ENCODE results near the gene GPR35.

GPR35 gene

DNA sequence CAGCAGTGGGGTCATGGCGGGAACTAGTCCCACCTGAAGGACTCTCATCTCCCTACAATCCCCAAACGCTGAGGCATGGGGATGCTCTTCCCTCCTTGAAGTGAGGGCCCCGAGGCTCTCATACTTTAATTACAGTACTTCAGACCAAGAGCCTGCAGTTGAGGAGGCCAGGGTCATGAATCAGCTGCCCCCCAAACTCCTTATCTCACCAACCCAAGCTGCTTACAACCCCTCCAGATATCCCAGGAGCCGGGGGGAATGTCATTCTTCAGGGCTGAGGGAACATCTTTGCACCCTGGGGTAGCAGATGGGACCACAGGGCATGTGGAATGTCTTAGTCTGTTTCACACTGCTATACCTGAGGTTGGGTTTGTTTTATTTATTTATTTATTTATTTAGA is 41.5 kb upstream of the GPR35 start:
- Histone ChIP-seq H3K4me3 (ENCODE audit: low read depth in 1 of 2, low read length in 2 of 2) (no peak overlapping the region), H3K9ac (ENCODE audit: low read length) (no peak overlapping the region), H3K27ac (ENCODE audit: low read depth, low read length) (no peak overlapping the region), H3K9me3 (ENCODE audit: low read length) (no peaks in the 10 kb centered on the region), H3K36me3 (ENCODE audit: insufficient read depth, low read length) (no peaks in the 10 kb centered on the region), H3K4me1 (ENCODE audit: insufficient read depth, low read length) (peaks cover 39% of the 10 kb centered on the region), H3K27me3 (ENCODE audit: control insufficient read depth in 1 of 2, insufficient read depth in 2 of 2, low read length in 2 of 2) (no peaks in the 10 kb centered on the region)

DNA sequence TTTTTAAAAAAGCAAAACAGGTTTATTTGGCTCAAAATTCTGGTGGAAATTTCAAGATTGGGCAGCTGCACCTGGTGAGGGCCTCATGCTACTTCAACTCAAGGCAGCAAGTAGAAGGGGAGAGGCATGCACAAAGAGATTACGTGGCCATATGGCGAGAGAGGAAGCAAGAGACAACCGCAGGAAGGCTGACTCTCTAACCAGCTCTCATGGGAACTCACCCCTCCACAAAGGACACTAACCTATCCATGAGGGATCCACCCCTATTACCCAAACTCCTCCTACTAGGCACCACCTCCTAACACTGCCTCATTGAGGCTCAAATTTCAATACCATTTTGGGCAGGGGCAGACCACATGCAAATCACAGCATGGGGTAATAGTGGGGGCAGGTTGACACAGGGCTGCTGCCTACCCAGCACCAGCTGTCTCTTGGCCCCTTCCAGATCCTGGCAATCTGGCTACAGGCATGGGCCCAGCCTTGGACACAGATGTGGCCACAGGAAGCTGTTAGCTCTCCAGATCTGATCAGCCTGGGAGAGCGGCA is 40.7 kb upstream of the GPR35 start:
- H3K27me3 ChIP-seq (ENCODE audit: control insufficient read depth in 1 of 2, insufficient read depth in 2 of 2, low read length in 2 of 2), result no peaks in the 10 kb centered on the region
- H3K4me1 ChIP-seq (ENCODE audit: insufficient read depth, low read length), result peaks cover 40% of the 10 kb centered on the region
- H3K9ac ChIP-seq (ENCODE audit: low read length), result no peak overlapping the region
- peaks cover under 1% of the 10 kb centered on the region for H3K36me3 ChIP-seq (ENCODE audit: insufficient read depth, low read length)
- no peaks in the 10 kb centered on the region for H3K9me3 ChIP-seq (ENCODE audit: low read length)
- peak overlapping the region in 1 of 2 donors; percentile 94 for H3K4me3 ChIP-seq (ENCODE audit: low read depth in 1 of 2, low read length in 2 of 2)
- no peak overlapping the region for H3K27ac ChIP-seq (ENCODE audit: low read depth, low read length)

DNA sequence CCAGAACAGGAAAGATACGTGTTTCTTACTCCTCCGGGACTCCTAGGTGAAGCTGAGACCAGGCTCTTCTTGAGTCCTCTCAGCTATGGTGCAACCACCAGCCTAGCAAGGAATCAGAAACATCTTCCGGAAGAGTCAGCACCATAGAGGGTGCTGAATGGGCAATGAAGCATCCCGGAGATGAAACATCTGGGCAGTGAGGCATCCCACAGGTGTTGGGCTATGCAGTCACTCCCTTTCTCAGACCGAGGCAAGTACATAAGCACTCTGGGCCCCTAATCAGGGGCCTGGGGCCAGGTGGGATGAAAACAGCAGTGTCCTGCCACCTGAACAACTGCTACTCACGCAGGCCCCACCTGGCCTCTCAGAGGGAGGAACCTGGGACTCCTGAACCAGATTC is 40.2 kb upstream of the GPR35 start:
- no peaks in the 10 kb centered on the region for H3K9me3 ChIP-seq (ENCODE audit: low read length)
- peaks cover 37% of the 10 kb centered on the region for H3K4me1 ChIP-seq (ENCODE audit: insufficient read depth, low read length)
- H3K9ac ChIP-seq (ENCODE audit: low read length), result peak overlapping the region; percentile 97
- peaks cover 6% of the 10 kb centered on the region for H3K36me3 ChIP-seq (ENCODE audit: insufficient read depth, low read length)
- H3K27ac ChIP-seq (ENCODE audit: low read depth, low read length), result no peak overlapping the region
- peak overlapping the region; percentile 83 to 94 for H3K4me3 ChIP-seq (ENCODE audit: low read depth in 1 of 2, low read length in 2 of 2)
- H3K27me3 ChIP-seq (ENCODE audit: control insufficient read depth in 1 of 2, insufficient read depth in 2 of 2, low read length in 2 of 2), result no peaks in the 10 kb centered on the region

DNA sequence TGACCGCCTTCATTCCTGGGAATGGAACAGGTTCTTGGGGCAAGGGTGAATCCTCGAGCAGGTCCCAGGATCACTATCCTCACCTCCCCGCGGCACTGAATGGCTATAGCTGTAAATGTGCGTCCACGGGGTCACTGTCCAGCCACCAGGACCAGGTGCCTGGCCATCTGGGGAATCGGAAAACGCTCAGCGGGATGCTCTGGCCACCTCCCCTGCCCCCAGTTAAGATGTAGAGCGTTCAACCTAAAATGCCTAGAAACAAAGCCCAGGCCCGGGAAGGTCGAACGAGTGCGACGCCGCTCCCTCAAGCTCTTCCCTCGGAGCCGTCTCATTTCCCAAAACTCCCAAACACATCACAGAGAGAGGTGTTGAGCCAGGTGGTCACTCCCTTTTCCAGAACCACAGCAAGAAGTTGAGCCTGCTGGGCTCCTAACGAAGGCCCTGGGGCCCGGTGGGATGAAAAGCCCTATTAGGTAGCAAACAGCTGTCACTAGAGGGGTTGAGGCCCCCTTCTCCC is 39.5 kb upstream of the GPR35 start:
- peak overlapping the region; percentile 97 for H3K9ac ChIP-seq (ENCODE audit: low read length)
- H3K27ac ChIP-seq (ENCODE audit: low read depth, low read length), result peak overlapping the region; percentile 91
- H3K4me1 ChIP-seq (ENCODE audit: insufficient read depth, low read length), result peaks cover 33% of the 10 kb centered on the region
- H3K27me3 ChIP-seq (ENCODE audit: control insufficient read depth in 1 of 2, insufficient read depth in 2 of 2, low read length in 2 of 2), result no peaks in the 10 kb centered on the region
- H3K36me3 ChIP-seq (ENCODE audit: insufficient read depth, low read length), result peaks cover 9% of the 10 kb centered on the region
- H3K9me3 ChIP-seq (ENCODE audit: low read length), result no peaks in the 10 kb centered on the region
- H3K4me3 ChIP-seq (ENCODE audit: low read depth in 1 of 2, low read length in 2 of 2), result peak overlapping the region; percentile 83 to 94

DNA sequence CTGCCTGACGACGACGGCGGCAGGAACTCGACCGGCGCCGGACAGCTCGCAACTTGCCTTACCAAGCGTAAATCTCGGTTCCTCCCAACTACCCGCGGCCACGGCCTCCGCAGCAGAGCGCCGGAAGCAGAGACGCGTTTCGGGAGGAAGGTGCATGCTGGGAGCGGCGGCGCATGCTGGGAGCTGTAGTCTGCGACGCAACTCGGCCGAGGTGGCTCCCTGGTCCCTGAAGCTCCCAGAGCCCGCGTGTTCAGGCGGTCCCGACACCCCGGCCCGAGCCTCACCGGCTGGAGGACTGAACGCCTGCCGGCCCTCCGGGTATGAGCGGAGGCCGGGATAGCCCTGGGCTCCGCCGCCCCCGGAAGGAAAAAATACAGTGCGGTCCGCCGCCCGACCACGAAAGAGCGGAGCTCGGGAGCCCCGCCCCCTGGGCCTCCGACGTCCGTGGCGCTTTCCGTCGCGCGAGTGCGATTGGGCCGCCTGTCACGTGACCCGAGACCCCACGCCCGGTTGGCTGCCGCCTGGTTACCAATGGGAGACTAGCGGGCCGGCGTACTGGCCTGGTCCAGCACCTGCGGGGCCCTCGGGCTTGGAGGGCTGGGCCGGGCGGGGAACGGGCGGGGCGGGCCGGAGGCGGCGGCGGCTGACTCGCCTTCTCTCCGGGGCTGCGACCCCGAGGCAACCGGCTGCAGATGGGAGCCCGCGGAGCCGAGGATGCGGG is 38.9 kb upstream of the GPR35 start, which contains the start of gene CAPN10:
Gene CAPN10, plus strand, starts transcription at position 537 of the 721 bp plus-strand sequence. Its CDS starts 178 bp downstream, at position 715.
- H3K9ac ChIP-seq (ENCODE audit: low read length), result peak within 1 kb of the TSS; percentile 97
- no peaks in the 10 kb centered on the region for H3K27me3 ChIP-seq (ENCODE audit: control insufficient read depth in 1 of 2, insufficient read depth in 2 of 2, low read length in 2 of 2)
- peak within 1 kb of the TSS; percentile 91 for H3K27ac ChIP-seq (ENCODE audit: low read depth, low read length)
- no peaks in the 10 kb centered on the region for H3K9me3 ChIP-seq (ENCODE audit: low read length)
- H3K36me3 ChIP-seq (ENCODE audit: insufficient read depth, low read length), result peaks cover 15% of the 10 kb centered on the region
- peak within 1 kb of the TSS; percentile 83 to 94 for H3K4me3 ChIP-seq (ENCODE audit: low read depth in 1 of 2, low read length in 2 of 2)
- H3K4me1 ChIP-seq (ENCODE audit: insufficient read depth, low read length), result peaks cover 33% of the 10 kb centered on the region

DNA sequence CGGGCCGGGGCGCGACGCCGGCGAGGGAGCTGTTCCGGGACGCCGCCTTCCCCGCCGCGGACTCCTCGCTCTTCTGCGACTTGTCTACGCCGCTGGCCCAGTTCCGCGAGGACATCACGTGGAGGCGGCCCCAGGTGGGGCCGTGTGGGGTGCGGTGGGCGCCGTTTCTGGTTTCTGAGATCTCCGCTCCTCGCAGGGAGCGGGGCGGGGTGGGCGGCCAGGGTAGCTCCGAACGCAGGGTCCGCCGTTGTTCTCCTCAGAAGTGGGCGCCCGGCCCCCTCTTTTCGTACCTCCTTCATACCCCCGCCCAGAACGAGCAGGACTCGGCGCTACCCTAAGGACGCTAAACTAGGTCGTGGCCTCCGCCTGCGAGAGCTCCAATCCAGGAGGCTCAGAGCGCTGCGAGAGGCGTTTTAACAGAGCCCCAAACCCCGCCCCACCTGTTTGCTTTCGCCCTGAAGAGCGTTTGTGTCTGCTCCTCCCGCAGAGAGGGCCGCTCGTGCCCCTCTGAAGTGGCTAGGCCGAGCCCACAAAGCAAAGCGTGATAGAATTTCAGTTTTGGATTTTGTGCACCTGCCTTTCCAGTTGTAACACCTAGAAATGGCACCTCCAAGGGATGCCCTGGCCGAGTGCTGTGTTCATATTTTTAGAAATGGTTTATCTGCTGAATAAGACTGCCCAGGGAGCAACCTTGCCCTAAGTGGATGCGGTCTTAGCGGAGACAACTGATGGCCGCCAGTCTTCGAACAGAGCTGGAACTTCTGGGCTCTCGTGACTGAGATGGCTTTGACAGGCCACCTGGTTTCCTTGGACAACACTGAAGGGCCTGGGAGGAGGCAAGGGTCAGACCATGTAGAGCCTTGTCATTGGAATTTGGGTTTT is 38.1 kb upstream of the GPR35 start:
- Histone ChIP-seq H3K9me3 (ENCODE audit: low read length) (no peaks in the 10 kb centered on the region), H3K36me3 (ENCODE audit: insufficient read depth, low read length) (peaks cover 18% of the 10 kb centered on the region), H3K9ac (ENCODE audit: low read length) (peak overlapping the region; percentile 86), H3K4me1 (ENCODE audit: insufficient read depth, low read length) (peaks cover 33% of the 10 kb centered on the region), H3K4me3 (ENCODE audit: low read depth in 1 of 2, low read length in 2 of 2) (peak overlapping the region; percentile 83 to 94), H3K27me3 (ENCODE audit: control insufficient read depth in 1 of 2, insufficient read depth in 2 of 2, low read length in 2 of 2) (no peaks in the 10 kb centered on the region), H3K27ac (ENCODE audit: low read depth, low read length) (peak overlapping the region; percentile 91)

DNA sequence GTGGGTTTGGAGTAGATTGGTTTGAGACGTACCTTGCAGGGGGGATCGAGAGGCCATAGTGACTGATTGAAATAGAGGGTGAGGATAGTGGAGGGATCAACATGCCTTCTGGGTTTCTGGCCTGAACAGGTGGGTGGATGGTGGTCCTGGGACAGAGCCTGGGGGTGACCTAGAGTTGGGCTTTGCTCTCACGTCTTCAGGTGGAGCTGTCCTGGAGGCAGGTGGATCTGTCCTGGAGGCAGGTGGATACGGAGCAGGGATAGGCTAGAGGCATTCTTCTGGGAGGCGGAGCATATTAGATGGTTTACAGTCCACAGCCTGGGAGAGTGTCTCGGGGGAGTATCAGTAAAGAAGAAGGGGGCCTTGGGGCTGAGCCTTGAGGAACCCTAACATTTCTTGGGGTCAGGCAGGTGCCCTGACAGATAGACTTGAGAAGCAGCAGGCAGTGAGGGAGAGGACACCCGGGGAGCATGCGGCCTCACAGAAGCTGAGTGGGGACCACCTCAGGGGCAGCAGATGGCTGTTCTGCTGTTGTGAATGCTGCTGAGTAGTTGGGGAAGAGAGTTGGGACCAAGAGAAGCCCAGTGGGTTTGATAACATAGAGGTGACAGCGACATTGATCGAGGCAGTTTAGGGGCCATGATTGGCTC is 37.1 kb upstream of the GPR35 start:
- no peaks in the 10 kb centered on the region for H3K9me3 ChIP-seq (ENCODE audit: low read length)
- H3K4me3 ChIP-seq (ENCODE audit: low read depth in 1 of 2, low read length in 2 of 2), result peak overlapping the region in 1 of 2 donors; percentile 94
- peak overlapping the region; percentile 86 for H3K9ac ChIP-seq (ENCODE audit: low read length)
- H3K36me3 ChIP-seq (ENCODE audit: insufficient read depth, low read length), result peaks cover 20% of the 10 kb centered on the region
- no peak overlapping the region for H3K27ac ChIP-seq (ENCODE audit: low read depth, low read length)
- H3K4me1 ChIP-seq (ENCODE audit: insufficient read depth, low read length), result peaks cover 33% of the 10 kb centered on the region
- no peaks in the 10 kb centered on the region for H3K27me3 ChIP-seq (ENCODE audit: control insufficient read depth in 1 of 2, insufficient read depth in 2 of 2, low read length in 2 of 2)

DNA sequence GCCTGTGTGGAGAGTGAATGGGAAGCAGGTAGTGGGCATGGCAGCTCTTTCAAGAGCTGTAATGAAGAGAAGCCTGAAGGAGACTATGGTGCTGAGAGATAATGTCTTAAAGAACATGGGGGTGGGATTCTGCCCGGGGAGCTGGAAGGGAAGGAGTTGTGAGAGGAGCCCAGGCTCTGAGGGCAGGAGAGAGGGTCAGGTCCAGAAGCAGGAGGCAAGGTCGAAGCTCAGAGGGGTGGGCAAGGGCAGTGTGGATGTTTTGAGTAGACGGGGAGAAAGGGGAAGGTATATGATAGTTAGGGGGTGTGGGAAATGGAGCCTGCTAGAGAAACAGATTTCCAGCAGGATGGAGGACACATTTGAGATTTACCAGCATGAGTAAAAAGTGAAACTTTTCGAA is 36.6 kb upstream of the GPR35 start:
- no peaks in the 10 kb centered on the region for H3K9me3 ChIP-seq (ENCODE audit: low read length)
- peaks cover 33% of the 10 kb centered on the region for H3K4me1 ChIP-seq (ENCODE audit: insufficient read depth, low read length)
- peak overlapping the region; percentile 86 for H3K9ac ChIP-seq (ENCODE audit: low read length)
- no peaks in the 10 kb centered on the region for H3K27me3 ChIP-seq (ENCODE audit: control insufficient read depth in 1 of 2, insufficient read depth in 2 of 2, low read length in 2 of 2)
- no peak overlapping the region for H3K27ac ChIP-seq (ENCODE audit: low read depth, low read length)
- H3K36me3 ChIP-seq (ENCODE audit: insufficient read depth, low read length), result peaks cover 26% of the 10 kb centered on the region
- H3K4me3 ChIP-seq (ENCODE audit: low read depth in 1 of 2, low read length in 2 of 2), result no peak overlapping the region

DNA sequence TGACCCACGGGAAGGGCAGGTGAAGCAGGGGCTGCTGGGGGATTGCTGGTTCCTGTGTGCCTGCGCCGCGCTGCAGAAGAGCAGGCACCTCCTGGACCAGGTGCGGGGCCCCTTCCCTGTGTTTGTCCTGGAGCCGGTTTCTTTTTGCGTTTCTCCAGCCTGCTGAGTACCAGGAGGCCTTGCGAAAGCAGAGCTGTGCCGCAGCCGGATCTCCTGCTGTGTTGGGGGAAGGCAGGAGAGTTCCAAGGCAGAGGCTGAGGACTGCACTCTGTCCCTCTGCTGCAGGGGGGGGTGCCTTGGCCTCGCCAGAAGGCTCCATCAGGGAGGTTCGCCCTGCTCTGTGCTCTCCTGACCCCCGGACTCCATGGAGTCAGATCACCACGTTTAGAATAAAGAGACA is 35.9 kb upstream of the GPR35 start:
- peaks cover 26% of the 10 kb centered on the region for H3K36me3 ChIP-seq (ENCODE audit: insufficient read depth, low read length)
- H3K27me3 ChIP-seq (ENCODE audit: control insufficient read depth in 1 of 2, insufficient read depth in 2 of 2, low read length in 2 of 2), result no peaks in the 10 kb centered on the region
- H3K4me1 ChIP-seq (ENCODE audit: insufficient read depth, low read length), result peaks cover 31% of the 10 kb centered on the region
- no peak overlapping the region for H3K9ac ChIP-seq (ENCODE audit: low read length)
- H3K9me3 ChIP-seq (ENCODE audit: low read length), result no peaks in the 10 kb centered on the region
- H3K4me3 ChIP-seq (ENCODE audit: low read depth in 1 of 2, low read length in 2 of 2), result no peak overlapping the region
- H3K27ac ChIP-seq (ENCODE audit: low read depth, low read length), result no peak overlapping the region

DNA sequence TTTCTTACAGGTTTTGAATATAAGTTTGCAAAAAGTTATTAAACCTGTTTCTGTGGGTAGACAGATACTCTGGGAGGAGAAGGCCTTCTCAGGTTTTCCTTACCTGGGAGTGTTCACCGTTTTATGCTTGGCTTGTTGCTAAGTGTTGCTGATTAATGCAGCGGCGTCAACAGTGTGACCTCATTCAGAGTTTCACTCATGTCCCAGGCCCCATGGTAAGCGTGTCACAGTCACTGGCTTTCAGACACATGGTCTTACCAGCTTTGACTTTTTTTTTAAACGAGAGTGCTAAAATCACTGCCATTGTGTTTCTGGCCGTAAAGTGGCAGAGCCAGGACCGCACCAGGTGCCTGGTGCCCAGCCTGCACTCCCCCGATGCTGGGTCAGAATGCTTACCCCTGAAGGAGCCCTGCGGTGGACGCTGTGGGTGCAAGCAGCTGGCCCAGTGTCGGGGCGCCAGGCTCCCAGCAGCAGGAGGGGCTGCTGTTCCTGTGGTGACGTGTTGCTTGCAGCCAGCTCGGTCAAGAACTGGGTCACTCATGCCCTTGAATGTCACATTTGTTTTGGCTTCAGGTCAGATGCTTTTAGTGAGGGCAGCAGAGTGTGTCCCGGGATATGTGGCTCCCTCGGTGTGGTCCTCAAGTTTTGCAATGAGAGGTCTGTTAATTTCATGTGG is 35.3 kb upstream of the GPR35 start:
- no peaks in the 10 kb centered on the region for H3K9me3 ChIP-seq (ENCODE audit: low read length)
- no peak overlapping the region for H3K27ac ChIP-seq (ENCODE audit: low read depth, low read length)
- H3K4me1 ChIP-seq (ENCODE audit: insufficient read depth, low read length), result peaks cover 25% of the 10 kb centered on the region
- H3K27me3 ChIP-seq (ENCODE audit: control insufficient read depth in 1 of 2, insufficient read depth in 2 of 2, low read length in 2 of 2), result no peaks in the 10 kb centered on the region
- peaks cover 26% of the 10 kb centered on the region for H3K36me3 ChIP-seq (ENCODE audit: insufficient read depth, low read length)
- H3K9ac ChIP-seq (ENCODE audit: low read length), result no peak overlapping the region
- no peak overlapping the region for H3K4me3 ChIP-seq (ENCODE audit: low read depth in 1 of 2, low read length in 2 of 2)

Measured in muscle layer of colon (tissue), 2 donors.